AG09319 (cell line): ENCODE results near the gene PTDSS2.

Source experiments
- DNase-seq: peaks from one replicate; pipeline ENCODE4 v3.0.0-alpha.2; 2010; ENCODE audit warnings: low read depth; ENCODE audit errors: extremely low read depth
- TF ChIP-seq, protein P1 (sequence below): IDR thresholded peaks from 2 replicates; pipeline ENCODE4 v1.5.1; 2011; ENCODE audit warnings: low read depth, mild to moderate bottlenecking, inconsistent platforms, low read length, moderate library complexity

Gene PTDSS2

DNA sequence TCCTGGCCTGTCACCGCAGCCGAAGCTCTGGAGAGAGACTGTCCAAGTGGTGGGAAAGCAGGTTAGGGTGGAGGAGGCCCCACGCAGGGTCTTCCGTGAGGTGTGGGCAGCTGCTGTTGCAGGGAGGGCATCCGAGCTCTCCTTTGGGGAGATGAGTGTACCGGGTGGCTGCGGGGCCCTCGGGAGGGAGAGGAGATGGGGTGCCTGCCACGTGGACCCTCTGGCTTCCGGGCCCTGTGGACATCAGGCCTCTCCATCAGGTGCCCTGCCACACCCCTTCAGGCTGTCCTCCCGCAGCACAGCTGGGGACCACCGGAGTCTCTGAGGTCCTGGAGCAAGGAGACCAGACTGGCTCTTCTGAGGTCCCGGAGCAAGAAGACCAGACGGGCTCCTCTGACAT, 1.7 kb downstream of the PTDSS2 start:
- TF ChIP-seq, protein P1, sequence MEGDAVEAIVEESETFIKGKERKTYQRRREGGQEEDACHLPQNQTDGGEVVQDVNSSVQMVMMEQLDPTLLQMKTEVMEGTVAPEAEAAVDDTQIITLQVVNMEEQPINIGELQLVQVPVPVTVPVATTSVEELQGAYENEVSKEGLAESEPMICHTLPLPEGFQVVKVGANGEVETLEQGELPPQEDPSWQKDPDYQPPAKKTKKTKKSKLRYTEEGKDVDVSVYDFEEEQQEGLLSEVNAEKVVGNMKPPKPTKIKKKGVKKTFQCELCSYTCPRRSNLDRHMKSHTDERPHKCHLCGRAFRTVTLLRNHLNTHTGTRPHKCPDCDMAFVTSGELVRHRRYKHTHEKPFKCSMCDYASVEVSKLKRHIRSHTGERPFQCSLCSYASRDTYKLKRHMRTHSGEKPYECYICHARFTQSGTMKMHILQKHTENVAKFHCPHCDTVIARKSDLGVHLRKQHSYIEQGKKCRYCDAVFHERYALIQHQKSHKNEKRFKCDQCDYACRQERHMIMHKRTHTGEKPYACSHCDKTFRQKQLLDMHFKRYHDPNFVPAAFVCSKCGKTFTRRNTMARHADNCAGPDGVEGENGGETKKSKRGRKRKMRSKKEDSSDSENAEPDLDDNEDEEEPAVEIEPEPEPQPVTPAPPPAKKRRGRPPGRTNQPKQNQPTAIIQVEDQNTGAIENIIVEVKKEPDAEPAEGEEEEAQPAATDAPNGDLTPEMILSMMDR = no peak
- DNase-seq = no peak

DNA sequence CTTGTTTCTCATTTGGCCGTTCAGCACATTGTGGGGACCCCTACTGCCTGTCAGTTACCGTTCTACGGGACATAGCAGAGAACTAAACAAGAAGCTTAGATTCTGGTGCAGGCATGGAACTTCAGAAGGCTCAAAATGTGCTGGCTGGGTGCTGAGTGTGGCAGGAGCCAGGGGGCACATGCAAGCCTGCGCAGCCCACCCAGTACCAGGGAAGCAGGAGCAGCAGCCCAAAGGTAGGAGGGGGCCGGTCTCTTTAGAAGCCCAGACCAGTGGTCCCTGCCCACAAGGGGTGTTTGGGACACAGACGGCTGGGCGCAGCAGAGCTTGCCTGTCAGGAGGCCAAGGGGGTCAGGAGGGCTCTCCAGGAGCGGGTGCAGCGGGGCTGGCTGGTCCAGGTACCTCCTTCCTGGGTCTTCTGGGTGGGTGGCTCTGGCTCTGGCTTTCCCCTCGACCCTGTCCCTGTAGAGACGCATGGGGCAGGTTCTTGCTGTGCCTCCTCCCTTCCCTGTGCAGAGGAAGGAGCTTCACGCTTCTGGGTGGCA, 2.2 kb downstream of the PTDSS2 start:
- DNase-seq = no peak
- TF ChIP-seq, protein P1 = no peak

DNA sequence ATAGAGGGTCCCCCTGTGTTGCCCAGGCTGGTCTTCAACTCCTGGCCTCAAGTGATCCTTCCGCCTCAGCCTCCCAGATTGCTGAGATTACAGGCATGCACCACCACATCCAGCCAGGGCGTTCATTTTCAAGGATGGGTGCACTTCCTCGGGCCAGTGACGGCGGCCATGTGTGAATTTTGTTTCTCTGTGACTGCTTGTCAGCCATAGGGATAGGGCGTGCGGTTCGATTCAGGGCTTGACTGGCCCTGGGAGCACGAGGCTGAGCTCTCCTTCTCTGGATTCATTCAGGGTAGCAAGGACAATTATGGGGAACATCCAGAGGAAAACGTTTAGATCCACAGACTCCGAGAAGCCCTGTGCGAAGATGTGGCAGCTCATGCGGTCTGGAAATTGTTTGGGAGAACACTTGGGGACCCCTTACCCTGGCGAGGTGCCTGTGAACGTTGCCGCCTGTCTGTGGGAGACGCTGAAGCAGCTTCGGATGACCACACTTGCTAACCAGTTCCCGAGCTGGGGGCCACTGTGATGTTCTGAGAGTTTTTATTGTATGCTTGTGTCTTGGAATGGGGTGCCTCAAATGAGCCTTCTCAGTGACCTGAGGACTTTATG, 2.9 kb downstream of the PTDSS2 start:
- TF ChIP-seq, protein P1 = no peak
- DNase-seq = no peak

DNA sequence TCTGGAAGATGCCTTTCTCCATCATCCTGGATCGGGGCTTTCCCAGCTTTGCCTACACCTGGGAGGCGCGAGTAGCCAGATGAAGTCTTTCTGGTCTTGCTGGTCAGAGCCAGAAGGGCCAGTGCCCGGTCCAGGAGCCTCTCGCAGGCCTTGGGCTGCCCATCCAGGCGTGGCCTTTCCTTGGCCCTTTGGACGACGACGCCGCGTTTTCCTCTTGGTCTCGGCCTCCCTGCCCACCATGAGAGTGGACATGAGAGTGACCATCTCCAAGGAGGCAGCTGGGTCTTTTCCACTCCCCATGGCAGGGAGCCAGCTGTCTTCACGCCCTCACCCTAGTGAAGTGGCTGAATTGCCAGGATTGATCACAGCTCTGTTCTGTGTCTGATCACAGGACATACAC, 3.5 kb downstream of the PTDSS2 start:
- TF ChIP-seq, protein P1 = no peak
- no peak for DNase-seq

DNA sequence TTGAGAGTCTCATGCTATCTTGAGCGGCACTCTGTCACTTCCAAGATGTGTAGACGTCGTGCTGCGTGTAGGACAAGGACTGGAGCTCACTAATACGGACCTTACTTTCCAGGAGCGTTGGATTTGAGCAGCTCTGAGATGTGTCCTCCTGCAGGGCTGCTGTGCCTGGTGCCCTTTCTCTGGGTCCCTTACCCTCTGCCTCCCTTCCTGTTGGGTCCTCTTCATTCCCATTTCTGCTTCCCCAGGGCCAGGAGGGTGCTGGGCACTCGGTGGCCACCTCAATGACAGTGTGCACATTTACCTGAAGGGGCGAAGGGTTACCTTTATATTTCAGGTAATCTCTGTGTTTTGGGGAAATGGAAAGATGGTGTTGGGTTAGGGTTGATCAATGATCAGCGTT, 4.0 kb downstream of the PTDSS2 start:
- TF ChIP-seq, protein P1 = no peak
- DNase-seq = no peak

DNA sequence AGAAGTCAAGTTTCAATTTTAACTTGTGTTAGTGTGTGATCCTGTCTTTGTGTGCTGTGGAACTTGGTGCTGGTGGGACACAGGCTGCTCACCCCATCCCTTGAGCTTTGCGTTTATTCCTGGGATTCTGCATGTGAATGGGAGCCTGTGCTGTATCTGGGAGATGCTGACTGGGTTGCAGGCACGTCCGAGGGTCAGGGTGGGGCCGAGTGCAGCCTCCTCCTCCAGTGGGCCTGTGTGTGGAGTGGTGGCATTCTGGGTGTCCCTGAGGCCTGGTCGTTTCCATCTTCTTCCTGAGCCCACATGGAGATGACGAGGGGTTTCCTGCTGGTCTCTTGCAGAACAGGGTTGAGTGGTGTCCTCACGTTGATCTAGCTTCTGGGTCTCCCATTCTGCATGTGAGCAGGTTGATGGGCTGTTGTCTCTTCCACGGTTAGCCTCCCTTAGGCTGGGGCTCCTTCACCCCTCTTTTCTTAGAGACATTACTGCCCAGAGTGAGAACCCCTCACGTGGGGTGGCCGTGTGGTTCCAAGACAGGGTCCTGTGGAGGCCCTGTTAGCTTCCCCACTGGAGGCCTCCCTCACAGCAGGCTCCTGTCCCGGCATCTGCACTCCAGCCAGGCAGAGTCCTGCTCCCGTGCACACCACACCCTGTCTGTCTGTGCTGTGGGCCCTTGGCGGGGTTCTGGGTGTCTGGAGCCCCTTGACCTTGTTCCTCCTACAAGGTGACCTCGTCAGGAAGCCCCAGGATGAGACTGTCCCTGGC, 4.9 kb downstream of the PTDSS2 start:
- TF ChIP-seq, protein P1 = no peak
- no peak for DNase-seq

DNA sequence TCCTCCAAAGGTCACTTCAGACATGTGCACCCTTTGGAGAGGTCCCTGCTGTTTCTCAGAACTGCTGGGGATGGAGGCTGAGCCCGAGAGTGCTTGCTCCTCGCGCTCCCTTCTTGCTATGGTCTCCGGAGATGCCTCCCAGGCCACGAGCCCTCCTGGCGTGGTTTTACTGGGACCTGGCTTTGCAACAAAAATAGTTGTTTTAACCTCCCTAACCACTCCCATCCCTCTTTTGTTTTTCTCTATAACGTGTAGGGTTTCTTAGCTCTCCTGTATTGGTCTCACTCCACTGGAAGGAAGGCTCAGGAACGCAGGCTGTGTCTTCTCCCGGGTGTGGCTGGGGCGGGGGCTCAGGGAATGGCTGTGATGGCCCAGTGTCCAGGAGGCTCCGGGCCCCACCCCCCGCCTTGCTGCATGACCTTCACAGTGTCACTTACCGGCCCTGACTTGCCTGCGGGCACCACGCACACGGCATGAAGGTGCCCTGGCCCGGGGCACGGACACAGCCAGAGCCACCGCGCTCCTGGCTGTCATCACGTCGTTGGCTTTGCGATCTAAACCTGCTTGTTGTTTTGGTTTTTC, 5.6 kb downstream of the PTDSS2 start:
- no peak for DNase-seq
- TF ChIP-seq, protein P1 = no peak
